ENCODE measurements around the gene ATP2A1.

DNA sequence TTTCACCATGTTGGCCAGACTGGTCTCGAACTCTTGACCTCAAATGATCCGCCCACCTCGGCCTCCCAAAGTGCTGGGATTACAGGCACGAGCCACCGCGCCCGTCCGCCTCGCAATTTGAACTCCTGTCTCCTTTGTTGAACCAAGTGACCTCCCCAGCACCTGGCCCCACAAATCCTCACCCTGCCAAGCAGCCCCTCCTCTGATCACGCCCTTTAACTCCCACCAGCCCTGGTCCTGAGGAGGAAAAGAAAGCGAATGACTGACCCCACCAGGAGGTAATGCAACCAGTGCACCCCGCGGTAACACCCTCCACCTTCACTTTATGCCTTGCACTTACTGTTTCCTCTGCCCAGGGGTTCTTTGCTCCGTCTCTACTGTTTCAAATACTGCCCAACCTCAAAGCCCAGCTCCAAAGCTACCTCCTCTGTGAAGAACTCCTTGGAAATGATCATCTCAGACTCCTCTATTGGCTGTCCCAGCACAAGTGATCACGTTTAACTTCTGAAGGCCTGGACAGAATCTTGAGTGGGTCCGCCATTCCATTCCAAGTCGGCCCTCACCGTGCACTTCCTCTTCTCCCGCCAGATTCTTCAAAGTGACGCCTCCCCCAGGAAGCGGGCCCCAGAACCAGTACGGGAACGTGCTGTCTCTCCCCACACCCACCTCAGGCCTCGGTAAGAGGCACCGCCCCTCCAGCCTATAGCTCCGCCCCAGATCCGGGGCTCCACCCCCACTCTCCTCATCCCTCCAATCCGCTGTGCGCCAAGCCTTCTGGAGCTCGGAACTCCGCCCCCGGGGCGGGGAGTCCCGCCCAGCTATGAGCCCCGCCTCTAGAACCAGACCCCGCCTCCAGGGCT is 57.9 kb downstream of the ATP2A1 start:
- TF ChIP-seq EZH2 (IDR thresholded peaks at IDR 0.05; ENCODE audit: low read length) (no peak), CTCF (optimal IDR thresholded peaks at IDR 0.05 in 1 of 3, IDR thresholded peaks at IDR 0.05 in 1 of 3, conservative IDR thresholded peaks at IDR 0.05 in 1 of 3; ENCODE audit: extremely low read depth in 1 of 3, insufficient read depth in 2 of 3, low read length in 3 of 3) (no peak)
